GM12878 (cell line): Measurements from ENCODE around the gene MXRA7. TPM values are rescaled to one million over a fixed set of nuclear protein-coding genes. Genes with fewer than 3 reads are reported as not detected.

Source experiments
- ATAC-seq: fragments of 200-7000 bp; cut with Tn5 transposase; 3 replicates; pipeline ENCODE4 v1.9.1; 2020; ENCODE audit warnings: mild to moderate bottlenecking, moderate library complexity
- BruUV-seq: library from RNA; stranded (reverse); fragments of 400-500 nt; replicated peaks from 2 replicates; lab custom pipeline; 2021; lab: Mats Ljungman, UMichigan
- CTCF ChIA-PET: fragments of 300-600 bp; sonication (Branson Sonifier 250); formaldehyde crosslinking; extraction: SDS; loops from one replicate; lab custom pipeline; 2021; ENCODE audit warnings: inconsistent platforms; lab: Yijun Ruan, JAX
- POLR2A ChIA-PET: fragments of 350-600 bp; formaldehyde crosslinking; extraction: SDS; loops from one replicate; lab custom pipeline; 2021; ENCODE audit warnings: inconsistent platforms; lab: Charles Lee
- RAD21 ChIA-PET: fragments of 300-600 bp; sonication (Branson Sonifier 250); formaldehyde crosslinking; loops from one replicate; lab custom pipeline; 2023; ENCODE audit warnings: antibody characterized with exemption; ENCODE audit not compliant: unreplicated experiment; lab: Charles Lee
- SMC1A ChIA-PET: fragments of 300-600 bp; sonication (Branson Sonifier 250); formaldehyde crosslinking; loops from one replicate; lab custom pipeline; 2023; ENCODE audit not compliant: unreplicated experiment, uncharacterized antibody; lab: Charles Lee
- DNase-seq: peaks from one replicate; pipeline ENCODE4 v3.0.0-alpha.2; 2011; ENCODE audit warnings: low read depth, low spot score
- FAIRE-seq: peaks from 3 replicates; lab custom pipeline; 2011; peaks lifted over from hg19 to GRCh38; lab: Jason Lieb, UNC
- H2AFZ ChIP-seq: 2 replicates; pipeline ENCODE4 v1.6.0; 2011; ENCODE audit warnings: low read depth, low read length, control low read depth; ENCODE audit not compliant: control insufficient read depth
- H3K27ac ChIP-seq: 2 replicates; pipeline ENCODE4 v1.5.1; 2011; ENCODE audit warnings: control low read depth; ENCODE audit not compliant: control insufficient read depth, insufficient read depth
- H3K27me3 ChIP-seq, 2 experiments: replicated peaks in 1 of 2; 2 replicates each; pipeline versions ENCODE4 v1.6.0 to v1.6.1; 2011; ENCODE audit warnings: low read length in 1 of 2; ENCODE audit not compliant: control insufficient read depth in 2 of 2, insufficient read depth in 2 of 2
- H3K36me3 ChIP-seq, 2 experiments: 2 replicates each; pipeline ENCODE4 v1.5.1; 2011; ENCODE audit warnings: low read length in 1 of 2; ENCODE audit not compliant: control insufficient read depth in 2 of 2, insufficient read depth in 2 of 2
- H3K4me1 ChIP-seq: 2 replicates; pipeline ENCODE4 v1.6.1; 2011; ENCODE audit warnings: mild to moderate bottlenecking, low read length, moderate library complexity, mixed read lengths; ENCODE audit not compliant: control insufficient read depth, insufficient read depth
- H3K4me2 ChIP-seq: 2 replicates; pipeline ENCODE4 v1.6.0; 2011; ENCODE audit warnings: control low read depth; ENCODE audit not compliant: control insufficient read depth, insufficient read depth
- H3K4me3 ChIP-seq: fragments of 200-600 bp; sonication (generic); 2 replicates; pipeline ENCODE4 v1.5.1; 2016
- H3K79me2 ChIP-seq: 2 replicates; pipeline ENCODE4 v1.6.0; 2011; ENCODE audit warnings: low read length; ENCODE audit not compliant: control insufficient read depth, insufficient read depth
- H3K9ac ChIP-seq: 2 replicates; pipeline ENCODE4 v1.8.0; 2011; ENCODE audit warnings: low read length, control low read depth, mixed read lengths; ENCODE audit not compliant: control insufficient read depth, insufficient read depth
- H3K9me3 ChIP-seq: replicated peaks from 3 replicates; pipeline ENCODE4 v1.5.1; 2011; ENCODE audit warnings: mild to moderate bottlenecking, low read length; ENCODE audit not compliant: control insufficient read depth, insufficient read depth
- H4K20me1 ChIP-seq: 2 replicates; pipeline ENCODE4 v1.6.0; 2011; ENCODE audit not compliant: control insufficient read depth, insufficient read depth
- ATF3 ChIP-seq: IDR thresholded peaks from 2 replicates; pipeline ENCODE4 v1.6.1; 2011; ENCODE audit warnings: low read depth, mild to moderate bottlenecking, low read length, moderate library complexity, borderline replicate concordance; ENCODE audit errors: extremely low read depth
- CEBPB ChIP-seq, 2 experiments: fragments of 150-350 bp in 1 of 2; IDR thresholded peaks; 2 replicates each; pipeline ENCODE4 v1.6.1; 2012 to 2014; ENCODE audit warnings: low read depth in 2 of 2, low read length in 2 of 2, borderline replicate concordance in 1 of 2, inconsistent platforms in 1 of 2
- CEBPZ ChIP-seq: fragments of 150-350 bp; IDR thresholded peaks from 2 replicates; pipeline ENCODE4 v1.6.1; 2016; ENCODE audit warnings: low read depth, low read length
- HDAC6 ChIP-seq: fragments of 200-600 bp; sonication (generic); IDR thresholded peaks from one replicate; pipeline ENCODE4 v1.8.0; 2017; ENCODE audit warnings: antibody characterized with exemption; ENCODE audit not compliant: unreplicated experiment
- ZBED1 ChIP-seq: IDR thresholded peaks from 2 replicates; pipeline ENCODE4 v1.6.1; 2016; ENCODE audit warnings: borderline replicate concordance
- WGBS: methylation state at CpG from one replicate; pipeline ENCODE4 v1.1.6; 2016; ENCODE audit warnings: low lambda C conversion rate; ENCODE audit not compliant: insufficient replicate concordance, insufficient coverage; ENCODE audit errors: missing lambda C conversion rate; 5-methylcytosine and 5-hydroxymethylcytosine counted together
- in situ Hi-C: fragments of 300-500 bp; cut with MboI; formaldehyde crosslinking; loops from 9 replicates; pipeline ENCODE4 v1.14.3; 2018; ENCODE audit warnings: mixed read lengths
- intact Hi-C: fragments of 100-400 bp; cut with micrococcal nuclease; formaldehyde crosslinking; loops from one replicate; pipeline ENCODE4 v1.14.2; 2022; ENCODE audit not compliant: unreplicated experiment
- polyA plus RNA-seq, 11 experiments: library from polyadenylated mRNA; depleted of rRNA in 4 of 11; unstranded in 6 of 11; stranded (reverse) in 5 of 11; fragments of >200 nt; fragmentation: Nextera tagmentation in 4 of 11; fragmentation: Illumina TruSeq in 1 of 11; extraction: Ambion mirVana in 4 of 11; extraction: Trizol in 1 of 11; gene quantifications; 1 replicate in 1 of 11; 2 replicates in 10 of 11; pipeline versions ENCODE4 v1.2.1 to v1.2.3, GENCODE V29; 2011 to 2016; ENCODE audit warnings: inconsistent platforms in 2 of 11, missing spikeins in 2 of 11, low read depth in 1 of 11
- total RNA-seq, 4 experiments: library from RNA; depleted of rRNA in 3 of 4; stranded (reverse); fragments of >200 nt in 3 of 4; fragmentation: Illumina TruSeq in 1 of 4; extraction: Trizol in 1 of 4; gene quantifications; 2 replicates each; pipeline versions ENCODE4 v1.2.1 to v1.2.3, GENCODE V29; 2013 to 2021

MXRA7 gene
- total and polyA plus RNA-seq, 10 of the 15 experiments (the other 5 are each of a cell fraction or from before 2014, with no cell fraction given), result 0.03 to 2.0 (median 0.33) TPM

GRCh38 chr17:76716839-76717215, 6.1 kb upstream of the MXRA7 start:
- CTCF ChIA-PET, result interaction anchor here (0.8 to 6.5 kb wide), 5 partner anchors 9 to 158 kb away, joined by 3 to 65 read pairs (median 4); partner anchors contain the start of genes JMJD6 and METTL23
- TF ChIP-seq ZBED1, result no peak
- no peak for TF ChIP-seq HDAC6
- TF ChIP-seq CEBPB (IDR thresholded peaks at IDR 0.05; ENCODE audit: borderline replicate concordance in 1 of 2, low read depth in 2 of 2, low read length in 2 of 2), result no peak
- no peak for TF ChIP-seq CEBPZ
- no peak for TF ChIP-seq ATF3
- ATAC-seq (no peak), DNase-seq (no peak), FAIRE-seq (no peak)
- H3K27me3 ChIP-seq, result no peaks in the 10 kb centered on the region
- intact Hi-C loops, result loop anchor here (10.0 kb wide), 1 partner anchor 92 kb away; no protein-coding TSS in a partner anchor
- H3K27ac ChIP-seq, result no peak overlapping the region
- POLR2A ChIA-PET, result interaction anchor here (1.3 kb wide), 1 partner anchor 11 kb away, joined by 4 read pairs; no protein-coding TSS in a partner anchor
- no peak overlapping the region for H3K4me3 ChIP-seq
- peaks cover 5% of the 10 kb centered on the region for H4K20me1 ChIP-seq
- RAD21 ChIA-PET, result no interaction called here
- H3K4me2 ChIP-seq, result no peak overlapping the region
- H3K9me3 ChIP-seq, result no peaks in the 10 kb centered on the region
- 95% methylated on average over 6 of the region's 6 CpGs for WGBS
- in situ Hi-C loops, result no loop called here
- H3K36me3 ChIP-seq, result peaks cover 17 to 51% of the 10 kb centered on the region in 2 experiments
- peaks cover 2% of the 10 kb centered on the region; the same call in 1 of the 2 replicates for H3K79me2 ChIP-seq
- SMC1A ChIA-PET, result no interaction called here
- H3K9ac ChIP-seq, result no peak overlapping the region
- H3K4me1 ChIP-seq, result peaks cover 8% of the 10 kb centered on the region
- no TSS peak for BruUV-seq
- H2AFZ ChIP-seq, result no peak overlapping the region
